ENCODE results near the gene GPRC5A.

GPRC5A gene

DNA sequence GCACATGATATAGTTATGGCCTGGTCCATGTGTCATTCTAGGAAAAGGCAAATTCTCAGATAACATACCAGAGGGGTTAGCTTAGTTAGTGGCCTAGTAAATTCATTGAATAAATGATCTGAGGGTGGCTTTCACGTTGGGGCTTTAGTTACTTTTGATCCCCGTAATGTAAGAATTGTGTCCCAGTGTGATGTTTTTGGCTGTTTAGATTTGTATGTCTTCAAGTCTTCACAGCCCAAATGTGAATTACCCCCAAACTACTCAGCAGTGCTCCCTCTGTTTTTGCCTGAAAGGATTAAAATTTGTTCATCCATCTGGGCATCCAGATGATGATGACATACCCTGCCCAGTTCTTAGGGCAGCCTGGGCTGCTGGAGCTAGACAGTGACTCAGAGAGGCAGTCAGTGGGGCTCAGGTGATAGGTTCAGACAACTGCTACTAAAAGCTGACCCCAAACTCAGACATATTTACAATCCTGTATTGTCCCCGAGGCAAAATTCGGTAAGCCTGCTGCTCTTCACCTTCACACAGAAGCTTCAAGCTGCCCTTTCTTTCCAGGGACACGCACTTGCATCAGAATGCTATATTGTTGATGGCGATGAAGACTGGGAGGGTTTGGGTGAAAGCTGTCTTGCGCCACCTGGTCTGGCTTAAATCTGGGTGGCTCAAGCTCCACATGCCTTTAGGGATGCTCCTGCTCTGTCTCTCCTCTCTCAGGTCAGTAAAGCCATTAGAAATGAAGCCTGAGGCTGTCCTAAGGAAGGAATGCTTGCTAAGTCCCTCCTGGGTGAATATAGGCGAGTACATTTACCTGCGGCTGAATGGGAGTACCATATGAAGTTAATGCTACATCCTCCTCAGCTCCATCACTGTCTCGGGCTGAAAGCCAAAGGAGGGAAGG, 50.3 kb downstream of the GPRC5A start:
- DNase-seq (ENCODE audit: low spot score), result no peak

DNA sequence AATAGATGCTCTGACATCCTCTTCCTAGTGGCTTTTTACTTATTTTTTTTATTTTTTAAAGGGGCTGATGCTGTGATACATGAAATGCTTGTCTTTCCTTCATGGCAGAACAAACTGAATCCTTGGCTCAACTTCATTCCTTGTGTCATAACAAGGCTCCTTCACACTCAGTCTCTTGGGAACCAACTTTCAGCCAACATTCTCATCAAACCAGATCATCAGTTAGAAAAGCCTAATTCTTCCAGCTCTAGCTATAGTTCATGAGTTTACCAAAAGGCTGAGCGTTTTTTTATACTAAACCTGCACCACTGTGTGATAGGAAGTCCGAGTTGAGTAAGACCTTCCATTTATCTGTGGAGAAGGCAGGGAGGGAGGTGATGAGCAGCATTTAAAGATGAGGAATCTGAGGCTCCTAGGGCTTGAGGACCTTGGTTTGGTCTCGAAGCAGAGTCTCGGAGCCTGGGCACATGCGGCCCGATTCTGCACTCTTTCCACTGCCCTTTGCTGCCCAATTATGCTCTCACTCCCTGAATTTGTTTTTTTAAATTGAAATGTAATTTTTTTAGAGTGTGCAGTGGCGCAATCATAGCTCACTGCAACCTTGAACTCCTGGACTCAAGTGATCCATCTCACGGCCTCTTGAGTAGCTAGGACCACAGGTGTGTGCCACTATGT, 52.4 kb downstream of the GPRC5A start:
- no peak for DNase-seq (ENCODE audit: low spot score)

DNA sequence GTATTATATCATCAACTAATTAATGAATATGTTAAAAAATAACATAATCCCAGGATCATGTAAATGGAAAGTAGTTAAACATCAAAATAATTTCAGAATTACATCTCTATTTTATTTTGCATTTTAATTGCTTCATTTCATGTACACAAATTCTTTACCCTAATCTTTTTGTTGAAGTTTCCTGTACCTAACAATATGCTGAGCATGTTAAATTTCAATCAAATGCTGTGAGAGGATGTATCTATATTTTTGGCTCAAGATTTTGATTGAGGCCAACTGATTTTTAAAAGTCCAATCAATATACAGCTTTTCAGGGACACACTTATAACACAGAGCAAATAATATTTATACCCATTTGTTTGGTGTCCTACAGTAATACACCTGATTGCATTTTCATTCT, 54.2 kb downstream of the GPRC5A start:
- DNase-seq (ENCODE audit: low spot score), result no peak

DNA sequence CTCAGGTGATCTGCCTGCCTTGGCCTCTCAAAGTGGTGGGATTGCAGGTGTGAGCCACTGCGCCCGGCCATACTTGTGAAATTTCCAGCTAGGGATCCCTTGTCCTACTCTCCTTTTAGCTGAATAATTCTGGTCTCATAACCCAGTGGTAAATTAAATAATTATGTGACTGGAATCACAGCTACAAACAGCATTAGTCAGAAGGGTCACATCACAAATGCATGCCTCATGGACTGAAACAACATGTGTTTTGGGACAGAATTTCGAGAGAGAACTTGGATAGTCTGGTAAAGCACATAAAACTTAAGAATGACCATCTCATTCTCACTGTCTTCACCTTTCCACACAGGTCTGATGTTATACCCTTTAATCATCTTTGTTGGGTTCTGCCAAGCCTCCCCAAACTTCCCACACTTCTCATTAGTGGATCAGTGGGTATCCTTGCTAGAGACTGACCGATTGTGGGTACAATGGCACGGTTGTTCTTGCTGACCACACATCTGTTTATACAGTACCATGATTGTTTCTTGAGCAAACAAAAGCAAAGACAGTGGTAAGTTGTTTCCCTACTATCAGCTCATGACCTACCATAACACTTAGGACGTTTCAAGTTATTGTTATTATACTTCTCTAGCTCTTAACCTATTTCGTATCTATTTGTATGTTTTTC, 55.5 kb downstream of the GPRC5A start:
- no peak for DNase-seq (ENCODE audit: low spot score)

DNA sequence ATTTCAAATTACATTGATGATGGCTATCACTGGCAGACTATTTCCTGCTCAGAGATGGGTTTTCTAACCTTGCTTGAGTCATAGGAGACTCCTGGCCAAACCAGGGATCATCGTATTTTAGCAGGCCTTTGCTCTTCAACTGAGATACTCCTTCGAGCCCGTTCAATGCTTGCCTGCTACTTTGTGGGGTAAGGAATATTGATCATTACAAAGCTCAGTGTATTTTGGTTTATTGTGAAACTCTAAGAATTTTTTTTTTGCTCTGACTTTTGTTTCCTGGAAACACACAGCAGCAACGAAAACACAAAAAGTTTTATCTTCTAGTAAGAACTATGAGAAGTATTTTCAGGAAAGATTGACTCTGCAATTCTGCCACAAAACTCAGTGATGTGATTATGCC, 56.5 kb downstream of the GPRC5A start:
- no peak for DNase-seq (ENCODE audit: low spot score)

DNA sequence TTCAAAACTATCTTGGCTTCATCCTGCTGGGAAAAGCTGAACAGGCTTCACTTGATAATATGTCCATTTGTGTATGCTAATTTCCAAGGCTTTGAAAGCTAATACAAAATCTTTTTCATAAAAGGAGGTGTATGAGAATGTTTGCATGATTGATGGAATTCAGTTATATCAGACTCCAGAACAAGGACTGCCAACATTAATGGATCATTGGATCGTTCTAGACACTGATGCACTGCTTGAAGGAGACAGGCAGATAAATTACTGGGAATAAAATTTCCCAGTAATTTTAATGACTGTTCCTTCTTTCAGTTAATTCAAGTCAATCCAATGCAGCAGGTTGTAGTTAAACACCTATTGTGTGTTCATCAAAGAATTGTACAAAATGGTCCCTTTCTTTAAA, 60.1 kb downstream of the GPRC5A start:
- DNase-seq (ENCODE audit: low spot score), result no peak

DNA sequence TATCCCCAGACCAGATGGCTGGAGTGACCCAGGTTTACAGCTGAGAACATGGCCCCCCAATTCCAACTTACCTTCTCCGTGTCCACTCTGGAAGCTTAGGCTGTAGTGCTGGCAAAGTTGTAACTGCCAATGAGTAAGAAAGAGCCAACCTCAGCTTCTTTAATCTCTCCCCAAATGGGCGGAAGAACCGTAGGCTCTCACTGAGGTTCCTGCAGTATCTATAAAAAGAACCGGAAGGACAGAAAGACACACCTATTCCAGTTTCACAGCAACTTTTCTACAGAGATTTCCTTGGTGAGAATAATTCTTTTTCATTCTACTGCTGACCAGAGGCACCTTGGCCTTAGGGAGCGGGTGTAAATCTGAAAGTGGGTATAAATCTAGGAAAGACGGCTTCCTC, 60.7 kb downstream of the GPRC5A start, which contains the start of gene GPRC5D:
TSS of gene GPRC5D (minus strand) at position 135 of the 400 bp plus-strand sequence. CDS start 1,786 bp downstream, outside the sequence.
- DNase-seq (ENCODE audit: low spot score), result no peak

DNA sequence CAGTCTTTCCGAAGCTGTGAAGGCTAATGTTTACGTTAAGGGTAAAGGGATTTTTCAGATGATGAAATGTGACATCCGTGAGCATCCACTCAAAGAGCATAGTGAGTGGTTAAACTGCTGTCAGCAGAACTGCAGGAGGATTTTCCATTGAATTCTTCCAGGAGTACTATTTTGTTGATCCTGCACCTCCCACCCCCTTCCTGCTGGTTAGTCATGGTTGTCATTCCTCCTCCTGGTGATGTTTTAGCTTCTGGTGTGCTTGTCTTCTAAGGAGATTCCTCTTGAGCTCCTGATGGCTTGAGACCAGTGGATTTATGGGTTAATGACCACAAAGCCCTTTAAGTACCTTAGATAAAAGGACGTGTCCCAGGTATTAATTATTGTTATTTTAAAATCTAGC, 63.0 kb downstream of the GPRC5A start:
- DNase-seq (ENCODE audit: low spot score), result no peak

DNA sequence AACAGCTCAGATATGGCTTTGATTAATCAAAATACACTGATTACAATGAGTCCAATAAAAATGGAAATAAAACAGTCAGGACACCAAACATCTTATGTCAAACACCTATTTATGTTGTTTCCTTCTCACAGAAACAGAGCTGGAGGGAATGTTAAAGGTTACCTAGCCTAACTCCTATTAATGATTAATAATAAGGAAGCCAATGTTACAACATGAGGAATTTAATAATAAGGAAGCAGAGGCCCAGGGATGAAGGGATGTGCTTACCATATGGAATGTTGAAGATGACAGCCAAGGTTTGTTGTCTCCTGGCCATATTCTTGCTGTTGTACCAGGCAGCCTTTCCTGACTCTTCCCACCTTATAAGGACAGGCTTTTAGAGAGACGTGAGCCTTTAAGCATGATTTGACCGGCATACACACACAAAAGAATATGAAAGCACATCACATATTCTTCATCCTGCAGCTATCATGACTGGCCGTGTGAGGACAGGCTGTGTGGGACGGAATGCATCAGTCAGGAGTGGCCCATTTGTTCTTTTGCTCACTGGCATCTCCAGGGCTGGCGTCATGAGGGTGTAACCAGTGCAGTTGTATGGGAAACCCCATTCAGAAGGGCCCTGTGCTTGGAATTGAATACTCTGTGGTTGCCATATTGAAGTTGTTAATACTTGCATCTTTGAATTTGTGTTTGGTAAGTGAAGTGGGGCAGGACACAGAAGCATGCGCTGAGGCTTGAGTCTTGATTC, 63.7 kb downstream of the GPRC5A start:
- DNase-seq (ENCODE audit: low spot score), result no peak

DNA sequence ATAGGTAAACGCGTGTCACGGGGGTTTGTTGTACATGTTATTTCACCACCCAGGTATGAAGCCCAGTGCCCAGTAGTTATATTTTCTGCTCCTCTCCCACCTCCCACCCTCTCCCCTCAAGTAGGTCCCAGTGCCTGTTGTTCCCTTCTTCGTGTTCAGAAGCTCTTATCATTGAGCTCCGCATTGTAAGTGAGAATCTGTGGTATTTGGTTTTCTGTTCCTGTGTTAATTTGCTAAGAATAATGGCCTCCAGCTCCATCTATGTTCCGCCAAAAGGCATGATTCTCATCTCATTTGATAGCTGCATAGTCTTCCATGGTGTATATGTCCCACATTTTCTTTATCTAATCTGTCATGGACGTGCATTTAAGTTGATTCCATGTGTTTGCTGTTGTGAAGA, 67.5 kb downstream of the GPRC5A start:
- no peak for DNase-seq (ENCODE audit: low spot score)

DNA sequence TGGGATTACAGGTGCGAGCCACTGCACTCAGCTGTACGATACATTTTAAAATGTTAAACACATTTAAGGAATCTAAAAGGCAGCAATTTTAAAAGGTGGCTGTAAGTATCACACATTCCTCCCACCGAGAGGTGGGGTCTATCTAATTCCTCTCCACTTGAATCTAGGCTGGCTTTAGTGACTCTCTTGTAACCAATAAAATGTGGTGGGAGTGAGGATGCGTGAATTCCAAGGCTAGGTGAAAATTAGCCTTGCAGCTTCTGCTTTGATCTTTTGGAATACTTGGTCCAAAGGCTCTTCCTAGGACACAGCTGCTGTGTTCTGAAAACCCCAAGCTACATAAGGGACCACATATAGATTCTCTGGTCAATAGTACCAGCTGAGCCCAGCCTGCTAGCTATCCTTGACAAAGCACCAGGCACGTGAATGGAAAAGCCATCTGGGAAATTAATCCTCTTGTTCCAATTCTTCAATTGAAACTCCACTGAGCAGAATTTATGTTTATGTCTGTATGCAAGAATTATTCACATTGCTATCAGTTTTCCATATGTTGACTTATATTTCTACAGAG, 69.4 kb downstream of the GPRC5A start:
- no peak for DNase-seq (ENCODE audit: low spot score)

DNA sequence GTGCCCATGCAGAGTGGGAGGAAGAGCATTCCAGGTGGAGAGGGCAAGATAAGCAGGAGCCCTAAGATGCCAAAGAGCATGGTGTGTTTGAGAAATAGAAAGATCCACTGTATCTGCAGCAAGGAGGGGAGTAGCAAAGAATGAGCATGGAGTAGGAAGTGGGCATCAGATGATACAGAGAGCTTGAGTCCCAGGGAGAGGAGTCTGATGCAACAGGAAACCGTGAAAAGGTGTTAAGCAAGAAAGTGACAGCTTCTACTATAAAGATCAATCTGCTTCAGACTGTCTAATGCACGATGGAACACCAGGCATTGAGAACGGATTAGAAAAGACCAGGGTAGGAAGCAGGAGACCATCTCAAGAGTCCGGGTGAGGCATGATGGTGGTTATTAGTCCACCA, 72.9 kb downstream of the GPRC5A start:
- DNase-seq (ENCODE audit: low spot score), result no peak

DNA sequence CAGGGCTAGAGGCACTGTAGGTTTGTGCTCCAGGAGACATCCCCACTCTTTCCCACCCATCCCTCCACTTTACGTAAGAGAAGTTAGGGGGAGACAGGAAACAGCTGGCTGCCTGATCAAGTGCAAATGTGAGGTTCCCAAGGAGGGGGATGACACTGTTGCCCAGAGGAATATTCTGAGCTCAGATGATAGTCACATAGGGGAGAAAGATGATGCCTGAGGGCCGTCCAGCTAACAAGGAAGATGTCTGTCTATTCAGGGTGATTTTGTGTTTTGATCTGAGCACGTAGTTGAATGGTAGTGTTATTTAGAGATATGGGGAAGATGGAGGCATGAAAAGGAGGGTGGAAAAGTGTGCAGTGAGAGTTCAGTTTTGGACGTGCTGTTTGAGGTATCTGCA, 74.5 kb downstream of the GPRC5A start:
- no peak for DNase-seq (ENCODE audit: low spot score)
